Measurements from ENCODE around the gene RAP1A.
A peak's percentile ranks its signal among the peaks of the same experiment; 100 is the strongest.
"Not testable (repeated sequence)": the region's sequence is repeated elsewhere in the genome, so short reads cannot be mapped to it uniquely, and the experiment has no call there.

RAP1A gene

GRCh38 chr1:111656086-111657017 lies 36.8 kb downstream of the RAP1A start:
- peak; percentile 76 for FAIRE-seq
- DNase-seq (ENCODE audit: extremely low spot score, insufficient read length, low read depth) = peak; percentile 3

DNA sequence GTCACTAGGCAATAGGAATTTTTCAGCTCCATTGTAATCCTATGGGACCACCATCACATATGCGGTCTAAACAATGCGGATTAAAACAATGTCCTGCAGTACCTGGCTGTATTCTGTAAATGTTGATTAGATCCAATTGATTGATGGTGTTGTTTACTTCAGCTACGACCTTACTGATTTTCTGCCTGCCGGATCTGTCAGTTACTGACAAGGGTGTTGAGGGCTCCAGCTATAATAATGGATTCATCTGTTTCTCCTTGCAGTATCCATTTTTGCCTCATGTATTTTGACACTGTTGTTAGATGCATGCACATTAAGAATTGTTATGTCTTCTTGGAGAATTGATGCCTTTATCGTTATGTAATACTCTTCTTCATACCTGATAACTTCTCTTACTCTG lies 39.0 kb downstream of the RAP1A start:
- no peak for DNase-seq (ENCODE audit: extremely low spot score, insufficient read length, low read depth)
- FAIRE-seq = no peak

GRCh38 chr1:111660204-111661150 lies 40.9 kb downstream of the RAP1A start:
- peak; percentile 72 for FAIRE-seq
- DNase-seq (ENCODE audit: extremely low spot score, insufficient read length, low read depth) = no peak

GRCh38 chr1:111664652-111665051 lies 45.1 kb downstream of the RAP1A start:
- peak; percentile 61 for FAIRE-seq
- no peak for DNase-seq (ENCODE audit: extremely low spot score, insufficient read length, low read depth)

GRCh38 chr1:111665497-111665896 lies 45.9 kb downstream of the RAP1A start:
- DNase-seq (ENCODE audit: extremely low spot score, insufficient read length, low read depth) (no peak), FAIRE-seq (peak; percentile 12)

DNA sequence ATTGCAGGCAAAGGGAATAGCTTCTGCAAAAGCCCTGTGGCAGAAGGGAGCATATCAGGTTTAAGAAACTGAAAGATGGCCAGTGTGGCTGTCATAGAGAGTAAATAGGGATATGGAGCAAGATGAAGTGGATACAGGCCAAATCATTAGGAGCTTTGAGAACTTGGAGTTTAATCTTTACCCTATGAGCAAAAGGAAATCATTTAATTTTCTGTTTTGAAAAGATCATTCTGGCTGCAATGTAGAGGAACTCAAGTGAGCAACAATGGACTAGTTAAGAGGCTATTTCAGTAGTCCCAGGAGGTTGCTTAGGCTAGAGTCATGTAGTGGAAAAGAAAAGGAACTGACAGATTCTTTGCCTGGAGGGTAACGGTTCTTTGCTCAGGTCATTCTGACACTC lies 47.2 kb downstream of the RAP1A start:
- no peak for DNase-seq (ENCODE audit: extremely low spot score, insufficient read length, low read depth)
- FAIRE-seq = no peak

DNA sequence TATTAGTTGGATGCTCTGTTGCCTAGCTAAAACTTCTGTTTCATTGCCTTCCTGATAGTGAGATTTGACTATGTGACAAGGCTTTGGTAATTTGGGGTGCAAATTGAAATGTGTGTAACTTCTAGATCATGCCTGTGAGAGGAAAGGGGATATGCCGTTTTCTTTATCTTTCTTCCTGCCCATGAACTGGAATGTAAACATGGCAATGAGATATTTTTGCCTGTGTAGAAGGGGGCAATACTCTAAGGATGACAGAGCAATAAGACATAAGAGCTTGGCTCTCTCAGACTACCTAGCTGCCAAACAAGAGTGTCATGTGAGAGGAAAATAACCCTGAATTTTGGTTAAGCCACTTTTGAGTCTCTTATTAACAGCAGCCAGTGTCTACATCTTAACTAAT lies 49.7 kb downstream of the RAP1A start:
- no peak for FAIRE-seq
- DNase-seq (ENCODE audit: extremely low spot score, insufficient read length, low read depth) = no peak

DNA sequence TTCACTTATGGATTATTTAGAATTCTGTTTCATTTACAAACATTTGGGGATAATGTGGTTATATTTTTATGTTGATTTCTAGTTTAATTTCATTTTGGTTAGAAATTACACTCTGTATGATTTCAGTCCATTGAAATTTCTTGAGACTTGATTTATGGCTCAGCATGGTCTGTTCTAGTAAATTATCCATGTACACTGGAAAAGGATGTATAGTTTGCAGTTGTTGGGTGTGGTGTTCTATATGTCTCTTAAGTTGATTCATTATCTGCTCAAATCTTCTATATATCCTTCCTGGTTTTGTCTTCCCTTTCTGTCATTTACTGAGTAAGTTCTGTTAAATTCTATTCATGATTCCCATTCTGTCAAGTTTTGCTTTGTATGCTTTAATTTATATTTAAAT lies 52.3 kb downstream of the RAP1A start:
- no peak for FAIRE-seq
- no peak for DNase-seq (ENCODE audit: extremely low spot score, insufficient read length, low read depth)

DNA sequence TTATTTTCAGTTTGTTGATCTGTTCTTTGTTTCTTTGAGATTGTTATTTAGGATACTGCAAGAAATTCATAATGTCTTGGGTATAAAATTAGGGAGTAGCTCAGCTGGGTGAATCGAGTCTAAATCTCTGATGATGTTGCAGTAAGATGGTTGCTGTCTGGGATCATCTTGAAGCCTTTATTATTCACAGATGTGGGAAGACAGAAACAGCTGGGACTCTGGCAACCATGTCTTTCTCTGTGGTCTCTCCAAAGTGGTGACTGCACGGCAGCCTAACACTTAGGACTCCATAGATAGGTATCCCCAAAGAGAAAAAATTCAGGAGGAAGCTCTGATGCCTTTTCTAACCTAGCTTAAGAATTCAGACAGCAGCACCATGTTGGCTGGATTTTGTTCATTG lies 52.7 kb downstream of the RAP1A start:
- FAIRE-seq (no peak), DNase-seq (ENCODE audit: extremely low spot score, insufficient read length, low read depth) (no peak)

DNA sequence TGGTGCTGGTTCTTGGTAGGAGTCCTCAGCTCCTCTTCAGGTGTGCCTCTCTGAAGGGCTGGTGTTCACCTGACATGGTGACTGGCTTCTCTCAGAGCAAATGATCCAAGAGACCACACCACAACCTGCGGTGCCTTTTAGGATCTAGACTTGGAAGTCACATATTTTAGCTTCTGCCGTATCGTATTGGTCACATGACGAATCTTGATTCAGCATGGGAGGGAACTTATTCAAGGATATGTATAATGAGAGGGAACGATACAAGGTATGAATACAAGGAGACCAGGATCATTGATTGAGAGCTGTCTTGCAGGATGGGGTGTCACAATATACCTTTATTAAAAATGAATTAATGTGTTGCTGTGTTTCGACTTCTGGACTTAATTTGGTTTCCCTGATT lies 58.0 kb downstream of the RAP1A start:
- no peak for FAIRE-seq

DNA sequence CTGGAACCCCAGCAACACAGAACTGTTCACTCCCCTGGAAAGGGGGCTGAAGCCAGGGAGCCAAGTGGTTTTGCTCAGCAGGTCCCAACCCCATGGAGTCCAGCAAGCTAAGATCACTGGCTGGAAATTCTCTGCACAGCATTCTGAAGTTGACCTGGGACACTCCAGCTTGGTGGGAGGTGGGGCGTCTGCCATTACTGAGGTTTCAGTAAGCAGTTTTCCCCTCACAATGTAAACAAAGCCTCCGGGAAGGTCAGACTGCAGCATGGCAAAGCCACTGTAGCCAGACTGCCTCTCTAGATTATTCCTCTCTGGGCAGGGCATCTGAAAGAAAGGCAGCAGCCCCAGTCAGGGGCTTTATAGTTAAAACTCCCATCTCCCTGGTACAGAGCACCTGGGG lies 60.0 kb downstream of the RAP1A start:
- no peak for DNase-seq (ENCODE audit: extremely low spot score, insufficient read length, low read depth)
- no peak for FAIRE-seq

More for the DNA sequence above, 58.0 kb downstream of the RAP1A start:
- DNase-seq (ENCODE audit: extremely low spot score, insufficient read length, low read depth) = no peak

GRCh38 chr1:111680212-111680800 lies 60.7 kb downstream of the RAP1A start:
- FAIRE-seq; DNase-seq (ENCODE audit: extremely low spot score, insufficient read length, low read depth): not testable (repeated sequence)

DNA sequence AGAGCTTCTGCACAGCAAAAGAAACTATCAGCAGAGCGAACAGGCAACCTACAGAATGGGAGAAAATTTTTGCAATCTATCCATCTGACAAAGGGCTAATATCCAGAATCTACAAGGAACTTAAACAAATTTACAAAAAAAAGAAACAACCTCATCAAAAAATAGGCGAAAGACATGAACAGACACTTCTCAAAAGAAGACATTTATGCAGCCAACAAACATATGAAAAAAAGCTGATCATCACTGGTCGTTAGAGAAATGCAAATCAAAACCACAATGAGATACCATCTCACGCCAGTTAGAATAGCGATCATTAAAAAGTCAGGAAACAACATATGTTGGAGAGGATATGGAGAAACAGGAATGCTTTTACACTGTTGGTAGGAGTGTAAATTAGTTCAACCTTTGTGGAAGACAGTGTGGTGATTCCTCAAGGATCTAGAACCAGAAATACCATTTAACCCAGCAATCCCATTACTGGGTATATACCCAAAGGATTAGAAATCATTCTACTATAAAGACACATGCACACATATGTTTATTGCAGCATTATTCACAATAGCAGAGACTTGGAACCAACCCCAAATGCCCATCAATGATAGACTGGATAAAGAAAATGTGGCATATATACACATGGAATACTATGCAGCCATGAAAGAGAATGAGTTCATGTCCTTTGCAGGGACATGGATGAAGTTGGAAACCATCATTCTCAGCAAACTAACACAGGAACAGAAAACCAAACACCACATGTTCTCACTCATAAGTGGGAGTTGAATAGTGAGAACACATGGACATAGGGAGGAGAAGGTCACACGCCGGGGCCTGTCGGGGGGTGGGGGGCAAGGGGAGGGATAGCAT lies 65.9 kb downstream of the RAP1A start:
- not testable (repeated sequence) for DNase-seq (ENCODE audit: extremely low spot score, insufficient read length, low read depth); FAIRE-seq

GRCh38 chr1:111690306-111690617 lies 70.7 kb downstream of the RAP1A start:
- FAIRE-seq (peak; percentile 42), DNase-seq (ENCODE audit: extremely low spot score, insufficient read length, low read depth) (no peak)

GRCh38 chr1:111691886-111692285 lies 72.3 kb downstream of the RAP1A start:
- FAIRE-seq = no peak
- DNase-seq (ENCODE audit: extremely low spot score, insufficient read length, low read depth) = no peak

GRCh38 chr1:111695801-111696200 lies 76.2 kb downstream of the RAP1A start:
- peak; percentile 61 for FAIRE-seq
- DNase-seq (ENCODE audit: extremely low spot score, insufficient read length, low read depth) = no peak

GRCh38 chr1:111696330-111696729 lies 76.7 kb downstream of the RAP1A start:
- FAIRE-seq = peak; percentile 89
- DNase-seq (ENCODE audit: extremely low spot score, insufficient read length, low read depth) = no peak

GRCh38 chr1:111699268-111699667 lies 79.7 kb downstream of the RAP1A start:
- DNase-seq (ENCODE audit: extremely low spot score, insufficient read length, low read depth) (no peak), FAIRE-seq (no peak)

GRCh38 chr1:111702504-111703050 lies 83.0 kb downstream of the RAP1A start:
- no peak for DNase-seq (ENCODE audit: extremely low spot score, insufficient read length, low read depth)
- FAIRE-seq = no peak
